ENCODE data around the gene GRIN2C.

- TF ChIP-seq CTCF (IDR thresholded peaks at IDR 0.05) (no peak), POLR2AphosphoS5 (IDR thresholded peaks at IDR 0.05) (no peak)
These were observed 34.4 kb upstream of the GRIN2C start for GRCh38 chr17:74893936-74894671.

All from gastroesophageal sphincter (tissue), 3 donors.